K562 (cell line): ENCODE measurements around the gene INO80E. TPM values are rescaled to one million over a fixed set of nuclear protein-coding genes. Genes with fewer than 3 reads are reported as not detected.

Source experiments
- AFF1 ChIP-seq, 2 experiments: fragments of 450-650 bp; IDR thresholded peaks; 2 replicates each; pipeline ENCODE4 v1.6.1; 2018; ENCODE audit warnings: mild to moderate bottlenecking in 2 of 2, low read depth in 1 of 2; ENCODE audit not compliant: partially characterized antibody in 2 of 2
- DEAF1 ChIP-seq: fragments of 450-650 bp; formaldehyde crosslinking; IDR thresholded peaks from 2 replicates; pipeline ENCODE4 v1.4.0; 2020; ENCODE audit warnings: mild to moderate bottlenecking, moderate library complexity
- MAFF ChIP-seq: IDR thresholded peaks from 2 replicates; pipeline ENCODE4 v1.6.1; 2012; ENCODE audit warnings: low read length, improper control_type of control experiment
- PCBP2 ChIP-seq: fragments of 200-400 bp; formaldehyde crosslinking; IDR thresholded peaks from 2 replicates; pipeline ENCODE4 v1.6.1; 2018; ENCODE audit warnings: low read length, low read depth, mild to moderate bottlenecking, moderate library complexity; ENCODE audit not compliant: poor library complexity, severe bottlenecking
- REST ChIP-seq, 2 experiments: fragments of 450-650 bp; formaldehyde crosslinking in 1 of 2; IDR thresholded peaks; 2 replicates each; pipeline versions ENCODE4 v1.4.0 to v1.6.1; 2014 to 2020; ENCODE audit warnings: mild to moderate bottlenecking in 2 of 2, borderline replicate concordance in 1 of 2, low read depth in 1 of 2
- VEZF1 ChIP-seq: fragments of 200-800 bp; sonication (Bioruptor generic); IDR thresholded peaks from 2 replicates; pipeline ENCODE4 v1.6.1; 2017; ENCODE audit warnings: missing genetic modification characterization, missing compliant biosample characterization
- ZBTB33 ChIP-seq: sonication (generic); formaldehyde crosslinking; IDR thresholded peaks from 2 replicates; pipeline ENCODE4 v1.8.1; 2023; ENCODE audit warnings: mild to moderate bottlenecking, missing genetic modification reagents
- polyA plus RNA-seq, 8 experiments: library from polyadenylated mRNA; depleted of rRNA in 4 of 8; stranded (reverse) in 5 of 8; unstranded in 3 of 8; fragments of >200 nt; fragmentation: Nextera tagmentation in 2 of 8; fragmentation: Illumina TruSeq in 1 of 8; extraction: Ambion mirVana in 2 of 8; extraction: Trizol in 1 of 8; gene quantifications; 2 replicates each; pipeline versions ENCODE4 v1.2.1 to v1.2.3, GENCODE V29; 2011 to 2014; ENCODE audit warnings: inconsistent platforms in 1 of 8, missing spikeins in 1 of 8
- total RNA-seq, 7 experiments: library from RNA; depleted of rRNA in 6 of 7; stranded (reverse); fragments of >200 nt in 6 of 7; fragmentation: Illumina TruSeq in 2 of 7; extraction: Trizol in 2 of 7; gene quantifications; 2 replicates each; pipeline versions ENCODE4 v1.2.1 to v1.2.3, GENCODE V29; 2011 to 2021; ENCODE audit warnings: low replicate concordance in 1 of 7

The INO80E gene
- total and polyA plus RNA-seq, 9 of the 15 experiments (the other 6 are each of a cell fraction or from before 2014, with no cell fraction given), result 0.31 to 102 (median 49.3) TPM

GRCh38 chr16:30005341-30006094, 9.5 kb downstream of the INO80E start (continued):
- no peak for TF ChIP-seq AFF1 (IDR thresholded peaks at IDR 0.05; ENCODE audit: low read depth in 1 of 2, partially characterized antibody in 2 of 2)
- peak; percentile 72 for TF ChIP-seq REST (IDR thresholded peaks at IDR 0.05; ENCODE audit: borderline replicate concordance)
- TF ChIP-seq REST (CRISPR knock-in tag; IDR thresholded peaks at IDR 0.05; ENCODE audit: low read depth), result no peak
- no peak for TF ChIP-seq PCBP2
- TF ChIP-seq DEAF1, result 0 out of 2 replicates have a peak, but pooled peaks have one; percentile 40
- TF ChIP-seq MAFF, result no peak
- TF ChIP-seq VEZF1 (CRISPR knock-in tag), result peak; percentile 42; the same call in 1 of the 2 replicates
- no peak for TF ChIP-seq ZBTB33 (CRISPR knock-in tag)
